Measurements from ENCODE around the gene CABP1. TPM values are rescaled to one million over a fixed set of nuclear protein-coding genes. Genes with fewer than 3 reads are reported as not detected.

Gene CABP1
- total and polyA plus RNA-seq, 12 donors = 1.3 to 12.0 (median 3.4) TPM

- Histone ChIP-seq H3K27ac (peak overlapping the region in 9 of 10 donors; percentile 26 to 85 (median 78)), H3K9me3 (no peaks in the 10 kb centered on the region), H3K4me1 (peaks cover 12 to 64% (median 49%) of the 10 kb centered on the region in 9 donors), H3K4me3 (no peak overlapping the region), H3K36me3 (peaks cover 0 to 7% (median 0%) of the 10 kb centered on the region in 9 donors), H3K27me3 (peaks cover 0 to 16% (median 0%) of the 10 kb centered on the region in 7 donors)
- DNase-seq (no peak), ATAC-seq (no peak)
- intact Hi-C loops (cut with DNase I) = loop anchor here in 2 of 10 donors (5.0 kb wide), 1 partner anchor 34 kb away; the partner anchor contains the start of gene MLEC (in 2 of the 2)
- WGBS, 2 donors = 87 to 90% methylated on average over 11 of the region's 11 CpGs
- TF ChIP-seq CTCF (IDR thresholded peaks at IDR 0.05) = no peak
Observed at GRCh38 chr12:120653611-120654010, 13.2 kb downstream of the CABP1 start.

- DNase-seq (peak; percentile 75 to 78), ATAC-seq (peak; percentile 79 to 92 (median 88))
- peak overlapping the region in 1 of 10 donors; percentile 15 for H3K4me3 ChIP-seq
- intact Hi-C loops (cut with DNase I) = loop anchor here in 2 of 10 donors (5.0 kb wide), 1 partner anchor 33 kb away; the partner anchor contains the start of gene MLEC (in 2 of the 2)
- peak overlapping the region; percentile 62 to 85 (median 78) for H3K27ac ChIP-seq
- peaks cover 0 to 7% (median 0%) of the 10 kb centered on the region in 9 donors for H3K36me3 ChIP-seq
- TF ChIP-seq CTCF (IDR thresholded peaks at IDR 0.05) = no peak
- peaks cover 8 to 65% (median 45%) of the 10 kb centered on the region in 9 donors for H3K4me1 ChIP-seq
- no peaks in the 10 kb centered on the region for H3K9me3 ChIP-seq
- WGBS, 2 donors = 37 to 44% methylated on average over 10 of the region's 10 CpGs
- H3K27me3 ChIP-seq = peaks cover 0 to 11% (median 0%) of the 10 kb centered on the region in 7 donors
Observed at GRCh38 chr12:120654656-120655055, 14.2 kb downstream of the CABP1 start.

GRCh38 chr12:120656008-120656407, 15.6 kb downstream of the CABP1 start:
- DNase-seq (no peak), ATAC-seq (no peak)
- no peak for TF ChIP-seq CTCF (IDR thresholded peaks at IDR 0.05)
- intact Hi-C loops (cut with DNase I) = no loop called here
- Histone ChIP-seq H3K36me3 (peaks cover 0 to 19% (median 0%) of the 10 kb centered on the region in 9 donors), H3K27ac (no peak overlapping the region), H3K9me3 (no peaks in the 10 kb centered on the region), H3K4me3 (no peak overlapping the region), H3K4me1 (peaks cover 6 to 56% (median 40%) of the 10 kb centered on the region in 9 donors), H3K27me3 (no peaks in the 10 kb centered on the region)
- 95 to 97% methylated on average over 14 of the region's 14 CpGs for WGBS, 2 donors

- H3K27ac ChIP-seq = peak overlapping the region in 2 of 10 donors; percentile 15 to 55
- WGBS, 2 donors = 88 to 91% methylated on average over 22 of the region's 22 CpGs
- H3K27me3 ChIP-seq = no peaks in the 10 kb centered on the region
Observed at GRCh38 chr12:120658286-120659150, 18.1 kb downstream of the CABP1 start.

More at GRCh38 chr12:120658286-120659150, 18.1 kb downstream of the CABP1 start:
- Histone ChIP-seq H3K4me1 (peaks cover 1 to 37% (median 20%) of the 10 kb centered on the region in 9 donors), H3K4me3 (no peak overlapping the region), H3K9me3 (no peaks in the 10 kb centered on the region), H3K36me3 (peaks cover 0 to 40% (median 0%) of the 10 kb centered on the region in 9 donors)
- ATAC-seq = no peak
- intact Hi-C loops (cut with DNase I) = no loop called here
- no peak for TF ChIP-seq CTCF (IDR thresholded peaks at IDR 0.05)
- no peak for DNase-seq

Measured in heart right ventricle (tissue), 16 donors.